SH-SY5Y (cell line): ENCODE results near the gene TTLL3.

Source experiments
- GATA2 ChIP-seq: IDR thresholded peaks from 2 replicates; pipeline ENCODE4 v1.6.1; 2011; ENCODE audit warnings: mild to moderate bottlenecking, low read depth, low read length
- GATA3 ChIP-seq: IDR thresholded peaks from 2 replicates; pipeline ENCODE4 v1.6.1; 2011; ENCODE audit warnings: low read depth, mild to moderate bottlenecking, low read length, moderate library complexity

GRCh38 chr3:9767418-9767817, 42.6 kb upstream of the TTLL3 start:
- TF ChIP-seq GATA3 = no peak
- TF ChIP-seq GATA2 = no peak
